HPDE6-E6E7 (cell line): ENCODE results near the gene RFX8.
"Not testable (repeated sequence)": the region's sequence is repeated elsewhere in the genome, so short reads cannot be mapped to it uniquely, and the experiment has no call there.

Experiments
- DNase-seq: peaks from one replicate; pipeline ENCODE4 v3.0.0; 2011; ENCODE audit warnings: missing footprints; ENCODE audit errors: extremely low spot score

The RFX8 gene

DNA sequence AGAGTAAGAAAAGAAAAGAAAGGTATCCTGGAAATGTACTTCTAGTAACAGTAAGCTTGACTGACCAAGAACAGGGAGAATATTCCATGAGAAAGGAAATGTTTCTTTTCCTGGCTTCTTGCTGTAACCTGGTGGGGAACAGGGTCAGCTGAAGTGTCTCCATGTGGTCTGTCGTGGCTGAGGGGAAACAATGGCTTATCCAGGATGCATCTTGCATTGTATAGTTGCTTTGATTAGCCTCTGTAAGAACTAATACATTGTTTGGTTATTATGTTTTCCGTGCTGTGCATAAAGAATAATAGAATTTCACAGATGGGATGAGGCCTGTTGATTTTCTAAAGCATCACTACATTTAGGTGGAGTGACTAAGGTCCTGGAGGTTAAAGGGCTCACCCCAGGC is 92.5 kb downstream of the RFX8 start:
- no peak for DNase-seq

DNA sequence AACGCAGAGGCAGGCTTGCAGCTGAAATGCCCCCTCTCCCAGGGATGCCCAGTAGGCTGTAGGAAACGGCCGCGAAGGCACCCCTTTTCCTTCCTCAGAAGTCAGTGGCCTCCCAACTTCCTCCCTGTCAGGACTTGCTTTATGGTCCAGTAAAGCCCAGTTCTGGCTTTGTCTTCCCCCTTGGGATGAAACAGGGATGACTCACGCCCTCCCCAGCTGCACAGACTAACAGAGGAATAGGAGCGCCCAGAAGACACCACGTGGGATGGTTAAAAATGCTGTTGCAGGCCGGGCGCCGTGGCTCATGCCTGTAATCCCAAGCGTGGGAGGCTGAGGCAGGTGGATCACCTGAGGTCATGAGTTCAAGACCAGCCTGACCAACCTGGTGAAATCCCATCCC is 94.5 kb downstream of the RFX8 start:
- DNase-seq, result peak; percentile 94

DNA sequence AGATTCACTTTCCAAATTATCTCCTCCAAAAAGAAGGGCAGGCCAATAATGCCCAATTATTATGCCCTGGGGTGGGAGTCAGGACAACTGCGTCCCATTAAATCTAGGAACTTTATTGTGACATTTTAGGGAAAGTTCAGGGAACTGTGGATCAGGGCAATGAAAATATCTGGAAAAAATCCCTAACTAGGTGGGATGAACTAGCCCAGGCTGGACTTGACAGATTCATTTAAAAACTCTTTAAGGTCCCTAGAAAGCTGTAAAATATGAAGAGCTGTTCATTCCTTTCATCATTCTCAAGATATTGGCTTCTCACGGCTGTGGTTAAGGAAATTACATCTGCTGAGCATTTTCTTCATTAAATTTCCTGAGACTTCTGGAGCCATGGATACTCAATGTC is 95.8 kb downstream of the RFX8 start:
- DNase-seq, result no peak

DNA sequence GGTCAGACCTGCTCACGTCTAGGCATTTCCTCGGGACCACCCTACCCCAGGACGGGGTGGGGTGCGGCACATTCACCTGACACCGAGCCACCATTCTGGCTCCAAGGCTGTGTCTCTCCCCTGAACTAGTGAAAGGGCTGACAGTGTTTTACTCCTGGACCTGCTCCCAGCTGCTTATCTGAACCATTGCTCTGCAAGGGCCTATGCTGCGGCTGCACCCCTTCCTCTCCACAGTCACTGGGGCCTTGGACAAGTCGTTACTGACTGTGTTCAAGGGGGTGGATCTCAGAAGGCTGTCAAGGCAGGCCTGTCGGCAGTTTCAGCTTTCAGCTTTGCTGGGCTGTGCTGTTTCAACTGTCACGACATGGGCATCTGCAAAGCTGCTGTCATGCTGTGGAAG is 99.3 kb downstream of the RFX8 start:
- no peak for DNase-seq

DNA sequence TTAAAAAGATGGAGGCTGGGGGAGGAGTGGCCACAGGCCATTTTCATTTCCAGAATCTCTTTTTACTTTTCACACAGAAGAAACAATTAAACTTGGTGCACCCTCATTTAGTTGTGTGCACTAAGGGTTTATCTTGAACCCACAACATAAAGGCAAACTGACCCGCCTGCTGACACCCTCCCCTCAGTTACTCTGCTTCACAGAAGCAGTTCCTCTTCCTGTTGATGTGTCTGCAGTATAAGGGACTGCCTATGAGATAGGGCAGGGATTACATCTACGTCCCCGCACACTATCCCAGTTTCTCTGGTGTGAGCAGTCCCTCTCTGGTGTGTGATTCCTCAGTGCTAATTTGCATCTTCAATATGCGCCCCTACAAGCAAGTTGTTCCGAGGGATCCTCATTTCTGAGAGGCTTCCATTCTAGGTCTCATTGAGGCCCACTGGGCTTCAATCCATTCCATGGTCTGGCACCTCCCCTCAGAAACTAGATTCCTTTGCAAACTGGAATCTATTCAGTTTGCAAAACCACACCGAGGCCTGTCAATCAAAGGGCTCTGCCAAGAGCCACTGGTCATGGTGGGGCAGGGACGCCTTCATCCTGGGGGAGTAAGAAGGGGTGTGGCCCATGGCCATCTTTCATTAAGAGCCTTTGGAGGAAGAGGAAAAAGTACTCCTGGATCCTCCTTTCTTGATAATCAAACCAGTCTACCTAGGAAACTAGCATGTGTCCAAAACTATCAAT is 99.9 kb downstream of the RFX8 start:
- no peak for DNase-seq

DNA sequence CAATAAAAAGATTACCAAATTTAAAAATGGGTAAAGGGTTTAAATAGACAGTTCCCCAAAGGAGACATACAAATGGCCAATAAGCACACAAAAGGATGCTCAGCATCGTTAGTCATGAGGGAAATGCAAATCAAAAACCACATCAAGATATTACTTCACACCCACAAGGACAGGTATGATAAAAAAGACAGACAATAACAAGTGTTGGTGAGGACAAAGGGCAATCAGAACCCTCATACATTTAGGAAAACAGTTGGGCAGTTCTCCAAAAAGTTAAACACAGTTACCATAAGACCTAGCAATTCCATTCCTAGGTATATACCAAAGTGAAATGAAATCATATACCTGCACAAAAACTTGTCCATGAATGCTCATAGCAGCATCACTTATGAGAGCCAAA is 102.1 kb downstream of the RFX8 start:
- DNase-seq, result no peak

DNA sequence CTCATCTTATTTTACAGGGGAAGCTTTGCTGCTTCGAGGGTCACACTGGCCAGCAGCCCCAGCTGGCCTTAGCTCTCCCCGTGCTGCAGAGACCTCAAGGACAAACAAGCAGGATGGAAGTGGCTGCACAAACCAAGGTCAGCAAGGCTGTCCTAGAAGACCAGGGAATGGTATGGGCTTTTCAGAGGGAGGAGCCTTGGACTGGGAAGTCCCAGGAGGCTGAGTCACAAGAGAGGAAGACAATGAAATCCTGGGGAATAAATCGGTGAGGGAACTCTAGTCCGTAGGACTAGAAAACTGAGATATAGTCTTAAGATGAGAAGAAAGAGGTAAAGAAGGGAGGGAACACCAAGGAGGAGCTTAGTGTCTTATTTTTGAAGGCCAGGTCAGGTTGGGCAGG is 103.3 kb downstream of the RFX8 start:
- DNase-seq, result no peak

DNA sequence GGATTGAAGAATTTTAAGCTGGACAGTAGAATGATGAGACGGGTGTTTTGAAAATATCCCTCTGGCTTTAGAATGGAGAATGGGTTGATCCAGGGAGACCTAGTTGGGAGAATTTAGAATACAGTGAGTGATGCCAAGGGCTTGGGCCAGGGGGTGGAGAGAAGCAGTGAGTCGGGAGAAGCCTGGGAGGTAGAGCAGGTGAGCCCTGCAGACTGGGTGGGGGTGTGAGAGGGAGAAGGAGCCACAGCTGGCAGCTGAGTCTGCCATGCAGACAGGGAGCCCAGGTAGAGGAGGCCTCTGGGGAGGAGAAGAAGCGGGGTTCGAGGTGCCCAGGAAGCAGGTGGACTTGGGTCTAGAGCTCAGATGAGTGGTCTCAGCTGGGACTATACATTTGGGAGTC is 105.8 kb downstream of the RFX8 start:
- no peak for DNase-seq

DNA sequence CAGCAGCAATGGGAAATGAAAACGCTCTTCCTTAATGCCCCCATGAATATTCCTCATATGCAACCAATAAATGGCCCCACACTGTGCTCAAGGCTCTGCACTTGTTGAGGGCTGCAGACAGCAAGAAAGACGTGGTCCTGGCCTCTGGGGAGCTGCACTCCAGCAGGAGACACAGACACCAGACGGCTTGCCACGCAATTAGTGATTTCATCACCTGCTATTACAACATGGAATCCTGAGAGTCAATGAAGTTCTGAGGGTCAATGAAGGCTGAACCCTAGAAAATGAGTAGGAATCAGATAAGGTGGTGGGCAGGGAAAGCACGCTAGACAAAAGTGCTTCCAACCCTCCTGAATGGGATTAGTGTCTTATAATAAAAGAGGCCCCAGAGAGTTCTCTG is 106.5 kb downstream of the RFX8 start:
- no peak for DNase-seq

DNA sequence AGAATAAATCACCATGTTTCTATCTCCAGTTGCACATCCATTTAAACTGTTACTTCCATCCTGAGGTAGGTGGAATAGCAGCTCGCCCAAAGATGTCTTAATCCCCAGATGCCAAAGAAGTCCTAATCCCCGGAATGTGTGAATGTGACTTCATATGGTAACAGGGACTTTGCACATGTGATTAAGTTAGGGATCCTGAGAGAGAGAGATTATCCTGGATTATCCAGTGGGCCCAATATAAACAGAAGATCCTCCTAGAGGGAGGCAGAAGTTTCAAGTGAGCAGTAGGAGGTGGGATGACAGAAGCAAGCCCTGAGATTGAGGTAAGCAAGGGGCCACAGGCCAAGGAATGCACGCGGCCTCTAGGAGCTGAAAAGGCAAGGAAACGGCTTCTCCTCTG is 107.4 kb downstream of the RFX8 start:
- DNase-seq, result no peak

DNA sequence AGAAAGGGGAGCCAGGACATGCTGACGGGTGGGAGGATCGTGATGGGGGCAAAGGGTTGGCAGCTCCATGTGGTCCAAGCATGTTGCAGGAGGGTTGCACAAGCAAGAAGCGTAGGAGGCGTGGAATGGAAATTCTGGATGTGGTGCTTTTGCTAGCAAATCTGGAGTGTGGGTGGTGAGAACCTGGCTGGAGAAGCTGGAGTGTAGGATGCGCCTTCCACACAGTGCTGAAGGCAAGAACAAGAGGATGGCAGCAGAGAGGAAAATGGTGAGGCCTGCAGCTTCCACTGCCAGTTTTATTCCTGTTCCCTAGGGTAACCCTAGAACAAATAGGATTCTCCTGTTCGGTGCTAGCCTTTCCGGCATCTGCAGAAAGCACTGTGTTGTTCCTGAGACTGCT is 110.0 kb downstream of the RFX8 start:
- DNase-seq, result no peak

DNA sequence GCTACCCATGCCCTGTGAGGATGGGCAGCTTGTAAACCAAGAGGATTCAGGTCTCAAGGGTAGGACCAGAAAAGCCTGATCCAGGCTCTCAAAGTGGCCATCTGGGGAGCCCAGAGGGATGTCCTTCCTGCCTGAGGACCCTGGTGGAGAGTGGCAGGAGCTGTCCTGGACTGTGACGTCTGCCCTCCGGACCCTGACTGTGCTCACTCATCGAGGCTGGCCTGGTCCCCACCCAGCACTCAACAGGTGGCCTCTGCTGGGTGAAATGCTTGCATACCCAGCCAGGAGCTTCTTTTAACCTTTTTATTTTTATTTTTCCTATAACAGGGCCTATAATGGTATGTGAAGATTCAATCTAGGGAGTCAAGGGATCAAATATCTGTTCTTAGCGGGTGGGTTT is 112.1 kb downstream of the RFX8 start:
- no peak for DNase-seq

DNA sequence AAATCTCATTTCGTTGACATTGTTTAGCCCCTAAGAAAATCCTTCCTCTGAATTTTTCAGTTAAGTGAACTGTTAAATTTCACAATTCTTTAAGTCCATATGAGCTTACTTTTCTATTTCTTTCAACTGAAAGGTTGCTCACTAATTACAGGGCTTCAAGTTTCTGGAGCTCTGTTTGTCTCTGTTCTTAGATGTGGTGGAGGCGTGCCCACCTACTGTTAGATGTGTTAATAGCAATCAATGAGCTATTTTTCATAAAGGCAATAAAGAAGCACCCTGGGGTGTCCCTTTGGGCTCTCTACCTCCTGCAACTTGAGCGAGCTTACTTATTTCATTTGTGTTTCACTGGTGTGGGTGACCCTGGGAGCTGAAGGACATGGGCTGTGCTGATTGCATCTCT is 112.6 kb downstream of the RFX8 start:
- DNase-seq, result no peak

DNA sequence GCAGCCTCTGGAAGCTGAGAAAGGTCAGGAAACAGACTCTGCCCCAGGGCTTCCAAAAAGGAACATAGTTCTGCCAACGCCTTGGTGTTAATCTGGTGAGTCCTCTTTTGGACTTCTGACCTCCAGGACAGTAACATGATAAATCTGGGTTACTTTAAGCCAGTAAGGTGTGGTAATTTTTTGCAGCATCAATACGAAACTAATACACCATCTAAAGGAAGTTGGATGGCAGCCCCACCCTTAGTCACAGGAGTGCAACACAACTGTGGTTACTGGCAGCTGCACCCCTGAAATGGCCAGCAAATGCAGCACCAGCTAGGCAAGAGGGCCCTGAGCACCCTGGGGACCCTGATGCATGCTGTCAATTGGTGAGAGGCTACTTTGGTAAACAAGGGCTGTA is 113.4 kb downstream of the RFX8 start:
- DNase-seq, result no peak

DNA sequence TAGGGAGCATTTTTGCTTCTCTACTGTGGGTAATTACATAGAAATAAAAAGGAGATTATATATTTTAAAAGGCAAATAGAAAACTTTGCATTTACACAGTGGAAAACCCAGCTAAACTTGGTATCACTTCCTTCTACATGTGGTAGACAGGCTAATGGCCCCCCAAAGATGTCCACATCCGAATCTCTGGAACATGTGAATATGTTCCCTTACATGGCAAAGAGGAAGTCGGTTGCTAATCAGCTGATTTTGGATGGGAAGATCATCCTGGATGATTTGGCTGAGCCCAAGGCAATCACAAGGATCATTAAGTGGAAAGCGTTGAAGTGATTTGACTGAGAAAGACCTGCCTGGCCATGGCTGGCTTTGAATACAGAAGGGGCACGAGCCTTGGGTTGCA is 113.8 kb downstream of the RFX8 start:
- no peak for DNase-seq

DNA sequence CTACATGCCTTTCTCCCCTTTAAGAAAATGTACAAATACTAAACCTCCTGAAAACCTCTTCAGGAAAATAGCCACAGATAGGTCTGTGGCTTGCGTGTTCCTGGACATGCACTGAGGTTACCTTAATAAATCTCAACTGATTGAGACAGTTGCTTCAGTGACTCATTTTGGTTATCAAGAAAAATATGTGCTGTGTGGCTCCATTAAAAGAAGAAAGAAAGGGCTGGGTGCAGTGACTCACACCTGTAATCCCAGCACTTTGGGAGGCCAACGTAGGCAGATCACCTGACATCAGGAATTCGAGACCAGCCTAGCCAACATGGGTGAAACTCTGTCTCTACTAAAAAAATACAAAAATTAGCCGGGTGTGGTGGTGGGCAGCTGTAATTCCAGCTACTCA is 114.7 kb downstream of the RFX8 start:
- peak; percentile 69 for DNase-seq

DNA sequence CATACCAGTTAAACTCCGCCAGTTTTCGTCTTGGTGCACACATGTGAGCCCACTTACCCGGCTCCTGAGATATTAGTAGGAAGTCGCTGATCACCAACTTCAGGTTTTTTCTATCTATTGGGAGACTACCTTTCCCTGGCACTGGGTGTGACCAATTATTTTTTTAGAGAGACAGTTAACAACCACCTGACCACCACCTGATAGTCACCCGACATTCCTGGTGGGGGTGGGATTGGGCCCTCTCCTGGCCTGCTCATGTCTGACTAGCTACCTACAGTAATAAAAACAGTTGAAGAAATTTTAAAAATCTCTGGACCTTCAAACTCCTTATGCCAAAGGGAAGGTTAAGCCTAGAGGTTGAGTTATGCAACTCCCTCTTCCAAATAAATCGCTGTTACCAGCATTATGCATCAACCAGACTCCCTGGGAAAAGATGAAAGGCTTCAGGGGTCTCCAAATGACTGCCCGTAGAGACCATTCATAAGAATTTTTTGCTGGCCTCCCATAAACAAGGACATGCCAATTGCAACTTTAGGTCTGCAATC is 115.4 kb downstream of the RFX8 start:
- DNase-seq, result no peak

DNA sequence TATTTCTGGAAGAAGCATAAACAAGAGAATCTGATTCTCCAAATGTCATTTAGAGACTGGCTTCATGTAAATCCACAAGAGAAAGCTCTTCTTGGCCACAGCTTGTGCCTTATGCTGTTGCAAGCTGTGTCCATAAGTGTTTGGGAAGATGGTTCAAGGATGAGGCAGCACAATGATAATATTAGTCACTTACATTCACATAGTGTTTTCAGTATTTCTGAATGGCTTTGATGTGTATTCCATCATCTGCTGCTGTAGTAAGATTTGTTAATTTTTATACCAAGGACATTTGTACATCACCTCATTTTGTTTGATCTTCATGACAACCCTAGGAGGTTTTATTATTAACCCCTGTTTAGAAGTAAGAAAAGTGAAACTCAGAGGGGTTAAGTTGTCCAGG is 117.5 kb downstream of the RFX8 start:
- no peak for DNase-seq

DNA sequence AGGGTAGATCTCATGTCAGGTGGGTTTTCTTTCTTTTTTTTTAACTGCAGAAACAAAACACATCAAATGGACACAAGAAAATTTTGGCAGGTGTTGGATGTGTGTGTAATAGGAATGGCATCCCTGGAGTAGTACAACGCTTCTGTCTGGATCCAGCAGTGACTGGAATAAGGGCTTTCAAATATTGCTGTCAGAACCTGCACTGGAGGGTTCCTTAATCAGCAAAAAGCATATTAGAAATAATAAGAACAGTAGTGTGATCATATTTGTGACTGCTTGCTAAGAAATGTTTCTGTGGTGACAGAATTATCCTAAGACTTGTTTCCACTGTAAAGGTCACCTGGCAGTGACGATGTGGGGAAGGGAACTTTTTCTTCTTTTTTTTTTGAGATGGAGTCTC is 118.4 kb downstream of the RFX8 start:
- DNase-seq, result no peak

DNA sequence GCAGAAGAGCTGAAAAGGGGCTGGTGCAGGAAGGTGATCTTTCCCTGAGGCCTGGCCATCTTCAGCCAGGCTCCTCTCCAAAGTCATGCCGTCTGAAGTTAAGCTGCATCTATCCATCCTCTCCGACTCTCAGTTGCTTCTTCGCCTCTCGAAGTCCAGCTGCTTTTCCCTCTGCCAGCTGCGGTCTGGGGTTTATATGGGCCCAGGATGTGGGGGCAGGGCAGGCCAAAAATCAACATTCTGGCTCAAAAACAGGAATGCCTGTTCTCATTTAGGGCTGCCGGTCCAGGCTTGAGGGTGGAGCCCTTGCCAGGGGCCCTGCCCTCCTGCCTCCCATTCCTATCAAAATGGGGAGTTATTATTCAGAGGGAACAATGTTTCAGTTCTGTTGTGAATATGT is 118.9 kb downstream of the RFX8 start:
- no peak for DNase-seq

DNA sequence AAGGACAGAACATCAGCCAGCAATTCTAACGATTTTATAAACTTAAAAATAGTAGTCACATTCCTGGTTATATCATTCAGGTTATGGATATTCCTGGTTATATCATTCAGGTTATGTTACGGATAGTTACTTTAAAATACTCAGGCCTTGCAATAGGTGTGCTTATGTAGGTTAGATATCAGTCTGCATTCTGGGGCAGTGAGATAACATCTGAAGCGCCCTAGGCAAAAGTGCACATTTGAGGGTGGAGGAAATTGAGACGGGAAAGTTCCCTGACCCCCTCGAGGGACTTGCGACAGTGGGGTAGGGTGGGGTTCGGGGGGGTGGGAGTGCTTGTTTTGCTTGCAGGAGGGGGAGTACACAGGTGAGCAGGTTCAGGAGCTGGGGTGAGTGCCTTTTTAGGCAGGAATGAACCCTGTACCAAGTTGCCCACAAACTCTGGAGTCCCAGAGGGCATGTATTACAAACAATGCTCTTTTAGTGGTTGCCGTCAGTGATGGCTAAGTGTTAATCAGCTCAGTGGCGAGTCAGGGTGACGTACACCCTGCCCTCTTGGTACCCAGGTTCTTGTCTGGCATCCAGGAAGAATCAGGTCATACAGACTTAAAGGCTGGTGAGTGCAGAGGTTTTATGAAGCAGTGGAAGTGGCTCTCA is 119.4 kb downstream of the RFX8 start:
- DNase-seq, result no peak

DNA sequence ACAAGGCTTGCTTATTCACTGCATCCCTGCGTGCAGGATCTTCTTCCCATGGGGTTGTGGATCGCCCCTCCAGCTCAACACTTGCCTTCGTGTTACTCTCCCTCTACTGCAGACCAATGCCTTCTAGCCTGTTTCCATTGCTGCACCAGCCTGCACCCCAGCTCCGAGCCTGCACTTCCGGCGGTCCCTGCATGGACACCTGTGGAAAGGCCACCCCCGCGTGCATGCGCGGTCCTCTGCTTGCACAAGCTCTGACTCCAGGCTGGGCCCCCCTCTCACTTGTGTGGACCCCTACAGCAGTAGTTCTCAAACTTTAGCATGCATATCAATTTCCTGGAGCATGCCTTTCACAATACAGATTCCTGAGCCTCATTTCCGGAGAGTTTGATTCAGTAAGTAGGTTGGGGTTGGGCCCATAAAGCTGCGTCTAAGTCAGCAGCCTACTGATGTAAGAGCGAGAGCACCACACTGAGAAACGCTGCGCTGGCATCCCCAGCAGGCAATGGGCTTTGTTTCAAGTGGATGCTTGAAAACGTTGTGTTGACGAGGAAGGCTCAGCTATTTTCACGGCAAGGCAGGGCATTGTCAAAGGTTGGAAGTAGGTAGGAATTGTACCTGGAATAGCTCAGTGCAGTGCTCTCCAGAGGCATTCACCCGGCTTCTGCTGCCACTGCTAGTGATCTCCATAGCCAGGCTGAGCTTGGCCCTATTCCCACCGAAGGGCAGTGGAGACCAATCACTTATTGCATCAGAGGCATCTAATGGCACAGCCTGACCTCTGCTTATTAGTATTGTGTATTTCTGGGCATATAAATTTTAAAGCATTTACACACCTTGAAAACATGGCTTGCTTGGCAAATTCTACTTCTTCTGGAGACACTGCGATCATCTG is 120.2 kb downstream of the RFX8 start:
- no peak for DNase-seq

DNA sequence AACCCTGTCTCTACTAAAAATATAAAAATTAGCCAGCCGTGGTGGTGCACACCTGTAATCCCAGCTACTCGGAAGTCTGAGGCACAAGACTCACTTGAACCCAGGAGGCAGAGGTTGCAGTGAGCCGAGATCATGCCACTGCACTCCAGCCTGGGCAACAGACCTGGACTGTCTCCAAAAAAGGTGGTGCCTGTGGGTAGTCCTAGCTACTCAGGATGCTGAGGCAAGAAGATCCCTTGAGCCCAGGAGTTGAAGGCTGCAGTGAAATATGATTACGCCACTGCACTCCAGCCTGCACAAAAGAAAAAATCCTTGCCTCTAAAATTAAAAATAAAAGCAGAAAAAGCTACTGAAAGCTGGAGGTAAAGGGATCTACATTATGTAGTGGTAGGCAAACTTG is 122.3 kb downstream of the RFX8 start:
- DNase-seq, result not testable (repeated sequence)
